Measurements from ENCODE around the gene AFAP1. TPM values are rescaled to one million over a fixed set of nuclear protein-coding genes. Genes with fewer than 3 reads are reported as not detected.

The AFAP1 gene
- total and polyA plus RNA-seq, 2 donors from 2014 or later: 2.6 to 26.3 TPM

GRCh38 chr4:7956934-7957656 is 17.4 kb upstream of the AFAP1 start:
- H3K4me1 ChIP-seq (ENCODE audit: control insufficient read depth in 2 of 3, insufficient read depth in 2 of 3, low read depth in 1 of 3, low read length in 3 of 3): peaks cover 3 to 16% (median 7%) of the 10 kb centered on the region in 3 donors
- no peaks in the 10 kb centered on the region for H3K9me3 ChIP-seq (ENCODE audit: control insufficient read depth in 2 of 3, insufficient read depth in 1 of 3, low read length in 3 of 3)
- DNase-seq (no peak), FAIRE-seq (no peak)
- H3K27ac ChIP-seq (ENCODE audit: low read depth in 2 of 2, low read length in 2 of 2): no peak overlapping the region
- intact Hi-C loops (cut with DNase I): no loop called here
- H3K36me3 ChIP-seq (ENCODE audit: control insufficient read depth in 2 of 3, insufficient read depth in 3 of 3, low read length in 3 of 3): no peaks in the 10 kb centered on the region
- H3K4me3 ChIP-seq (ENCODE audit: low read length in 3 of 3): no peak overlapping the region
- TF ChIP-seq CTCF (IDR thresholded peaks at IDR 0.05; ENCODE audit: borderline replicate concordance, extremely low read depth, insufficient read depth): no peak
- H3K9ac ChIP-seq (ENCODE audit: low read length in 3 of 3): no peak overlapping the region
- no peaks in the 10 kb centered on the region for H3K27me3 ChIP-seq (ENCODE audit: control insufficient read depth, insufficient read depth, low read length)

DNA sequence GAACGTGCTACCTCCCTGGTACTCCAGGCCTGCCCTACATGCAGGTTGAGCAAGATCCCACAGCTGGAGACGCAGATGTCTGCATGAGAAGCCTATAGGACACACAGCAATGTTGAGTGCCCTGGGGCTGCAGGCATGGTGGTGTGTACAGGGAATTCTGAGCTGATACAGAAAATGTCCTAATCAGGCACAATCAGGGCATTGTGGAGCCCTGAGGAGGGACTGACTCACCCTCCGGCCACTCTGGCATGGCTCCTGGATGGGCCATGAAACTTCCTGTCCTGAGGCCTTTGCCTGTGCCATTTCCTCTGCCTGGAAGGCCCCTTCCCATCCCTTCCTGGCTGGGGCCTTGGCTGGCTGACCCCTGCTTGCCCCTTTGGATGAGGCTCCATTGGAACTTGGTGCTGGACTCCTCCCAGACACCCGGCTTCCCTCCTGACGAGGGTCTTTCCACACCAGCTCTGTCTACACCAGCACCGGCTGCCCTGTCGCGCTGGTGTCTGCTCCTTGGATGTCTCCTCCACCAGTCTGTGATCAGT is 16.7 kb upstream of the AFAP1 start:
- no peaks in the 10 kb centered on the region for H3K27me3 ChIP-seq (ENCODE audit: control insufficient read depth, insufficient read depth, low read length)
- H3K36me3 ChIP-seq (ENCODE audit: control insufficient read depth in 2 of 3, insufficient read depth in 3 of 3, low read length in 3 of 3): no peaks in the 10 kb centered on the region
- H3K9ac ChIP-seq (ENCODE audit: low read length in 3 of 3): no peak overlapping the region
- peak overlapping the region in 1 of 2 donors; percentile 6 for H3K27ac ChIP-seq (ENCODE audit: low read depth in 2 of 2, low read length in 2 of 2)
- intact Hi-C loops (cut with DNase I): no loop called here
- H3K4me3 ChIP-seq (ENCODE audit: low read length in 3 of 3): no peak overlapping the region
- TF ChIP-seq CTCF (IDR thresholded peaks at IDR 0.05; ENCODE audit: borderline replicate concordance, extremely low read depth, insufficient read depth): no peak
- FAIRE-seq (no peak), DNase-seq (peak in 1 of 5 donors; percentile 86)
- H3K9me3 ChIP-seq (ENCODE audit: control insufficient read depth in 2 of 3, insufficient read depth in 1 of 3, low read length in 3 of 3): no peaks in the 10 kb centered on the region
- peaks cover 3 to 16% (median 7%) of the 10 kb centered on the region in 3 donors for H3K4me1 ChIP-seq (ENCODE audit: control insufficient read depth in 2 of 3, insufficient read depth in 2 of 3, low read depth in 1 of 3, low read length in 3 of 3)

DNA sequence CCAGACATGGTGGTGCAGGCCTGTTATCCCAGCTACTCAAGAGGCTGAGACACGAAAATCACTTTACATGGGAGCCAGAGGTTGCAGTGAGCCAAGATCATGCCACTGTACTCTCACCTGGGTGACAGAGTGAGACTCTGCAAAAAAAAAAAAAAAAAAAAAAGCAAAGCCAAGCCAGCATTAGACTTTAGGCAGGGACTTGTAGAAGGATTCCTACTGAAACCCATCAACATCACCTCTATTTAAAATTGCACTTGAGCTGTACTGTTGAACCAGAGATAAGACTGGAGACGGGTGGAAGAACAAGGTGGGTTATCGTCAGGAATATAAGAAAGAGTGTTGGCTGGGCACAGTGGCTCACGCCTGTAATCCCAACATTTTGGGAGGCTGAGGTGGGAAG is 15.7 kb upstream of the AFAP1 start:
- Histone ChIP-seq H3K4me1 (ENCODE audit: control insufficient read depth in 2 of 3, insufficient read depth in 2 of 3, low read depth in 1 of 3, low read length in 3 of 3) (peaks cover under 1 to 8% (median 3%) of the 10 kb centered on the region in 3 donors), H3K27me3 (ENCODE audit: control insufficient read depth, insufficient read depth, low read length) (no peaks in the 10 kb centered on the region), H3K36me3 (ENCODE audit: control insufficient read depth in 2 of 3, insufficient read depth in 3 of 3, low read length in 3 of 3) (no peaks in the 10 kb centered on the region), H3K9me3 (ENCODE audit: control insufficient read depth in 2 of 3, insufficient read depth in 1 of 3, low read length in 3 of 3) (no peaks in the 10 kb centered on the region), H3K4me3 (ENCODE audit: low read length in 3 of 3) (no peak overlapping the region), H3K27ac (ENCODE audit: low read depth in 2 of 2, low read length in 2 of 2) (no peak overlapping the region), H3K9ac (ENCODE audit: low read length in 3 of 3) (no peak overlapping the region)
- TF ChIP-seq CTCF (IDR thresholded peaks at IDR 0.05; ENCODE audit: borderline replicate concordance, extremely low read depth, insufficient read depth): no peak
- FAIRE-seq: no peak
- intact Hi-C loops (cut with DNase I): no loop called here
- DNase-seq: no peak

Data from kidney (tissue), 14 donors.